Left lung (tissue), 10 donors: ENCODE measurements around the gene PLBD2. TPM values are rescaled to one million over a fixed set of nuclear protein-coding genes. Genes with fewer than 3 reads are reported as not detected.

Experiments used
- ATAC-seq: fragments of 200-7000 bp; cut with Tn5 transposase; one replicate; pipeline ENCODE4 v1.9.1; 2020; ENCODE audit warnings: moderate library complexity
- DNase-seq, 4 donors: peaks; one replicate each; pipeline ENCODE4 v3.0.0-alpha.2; 2013 to 2020
- H3K27ac ChIP-seq, 2 donors: fragments of 200-600 bp; sonication (generic) in 1 of 2; one replicate each; pipeline versions ENCODE4 v1.5.0 to v1.8.0; 2020 to 2021
- H3K27me3 ChIP-seq, 2 donors: fragments of 200-600 bp; sonication (generic) in 1 of 2; one replicate each; pipeline versions ENCODE4 v1.5.0 to v1.8.0; 2020 to 2021
- H3K36me3 ChIP-seq, 2 donors: fragments of 200-600 bp; sonication (generic) in 1 of 2; one replicate each; pipeline versions ENCODE4 v1.5.0 to v1.8.0; 2020 to 2021
- H3K4me1 ChIP-seq, 2 donors: fragments of 200-600 bp; one replicate each; pipeline ENCODE4 v1.8.0; 2021
- H3K4me3 ChIP-seq, 2 donors: fragments of 200-600 bp; sonication (generic) in 1 of 2; one replicate each; pipeline versions ENCODE4 v1.5.0 to v1.8.0; 2020 to 2021; ENCODE audit warnings: mild to moderate bottlenecking in 1 of 2
- H3K9me3 ChIP-seq, 2 donors: fragments of 200-600 bp; sonication (generic) in 1 of 2; one replicate each; pipeline versions ENCODE4 v1.5.0 to v1.8.0; 2020 to 2021
- intact Hi-C, 2 donors: fragments of 100-400 bp; cut with DNase I; formaldehyde crosslinking; loops; one replicate each; pipeline versions ENCODE4 v1.11.2 to v1.14.2; 2022
- polyA plus RNA-seq, 6 donors: library from polyadenylated mRNA; unstranded; fragments of 120-200 nt; gene quantifications; one replicate each; pipeline ENCODE4 v1.2.1, GENCODE V29; 2013; ENCODE audit not compliant: insufficient read length in 6 of 6
- total RNA-seq, 2 donors: library from RNA; stranded (reverse); fragmentation: NEBNext Ultra II Directional; extraction: Animal tissue kit (Norgen Biotek cat#: 25700); gene quantifications; one replicate each; pipeline ENCODE4 v1.2.1, GENCODE V29; 2021
- TF ChIP-seq, protein P1 (sequence below), 2 donors: fragments of 200-600 bp; sonication (generic) in 1 of 2; IDR thresholded peaks; one replicate each; pipeline versions ENCODE4 v1.5.0 to v1.8.0; 2021; ENCODE audit warnings: antibody characterized with exemption in 2 of 2
- donor health status: DM: no; HTN: yes; CAD: no.
- donor health status: DM: no; HTN: no; CAD: no.

Gene PLBD2
- total and polyA plus RNA-seq, 8 donors, result 17.7 to 75.0 (median 20.7) TPM

DNA sequence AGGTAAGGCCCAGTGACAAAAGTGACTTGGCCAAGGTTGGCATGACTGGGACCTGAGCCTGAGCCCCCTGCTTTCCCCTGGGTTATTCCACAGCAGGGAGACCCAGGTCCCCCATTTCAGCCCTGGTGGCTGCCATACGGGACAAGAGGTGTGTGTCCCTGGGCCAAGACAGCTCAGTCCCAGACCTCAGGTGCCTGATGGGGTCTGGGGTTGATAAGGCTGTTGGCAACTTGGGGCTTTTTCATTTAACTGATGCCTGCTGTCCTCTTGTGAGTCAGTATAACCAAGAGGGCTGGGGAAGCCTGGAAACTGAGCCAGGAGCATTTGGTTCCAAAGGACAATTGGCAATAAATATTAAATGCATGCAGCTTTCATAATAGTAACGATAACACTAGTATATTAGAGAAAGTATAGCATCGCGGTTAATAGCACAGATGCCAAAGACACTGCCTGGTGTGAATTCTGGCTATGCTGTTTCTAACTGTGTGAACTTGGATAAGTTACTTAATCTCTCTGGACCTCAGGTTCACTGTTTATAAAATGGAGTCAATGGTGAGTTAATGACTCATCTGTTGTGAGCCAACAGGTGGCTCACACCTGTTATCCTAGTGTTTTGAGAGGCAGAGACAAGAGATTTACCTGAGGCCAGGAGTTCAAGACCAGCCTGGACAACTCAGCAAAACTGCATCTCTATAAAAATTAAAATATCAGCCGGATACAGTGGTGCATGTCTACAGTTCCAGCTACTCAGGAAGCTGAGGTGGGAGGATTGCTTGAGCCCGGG lies 64.7 kb downstream of the PLBD2 start:
- H3K27me3 ChIP-seq, result peaks cover 0 to 3% of the 10 kb centered on the region in 2 donors
- no peaks in the 10 kb centered on the region for H3K36me3 ChIP-seq
- H3K4me1 ChIP-seq, result peaks cover 8 to 44% of the 10 kb centered on the region in 2 donors
- intact Hi-C loops, result loop anchor here in 1 of 2 donors (10.0 kb wide), 2 partner anchors 108 to 228 kb away; no protein-coding TSS in a partner anchor
- H3K4me3 ChIP-seq, result peak overlapping the region; percentile 41 to 59
- DNase-seq (no peak), ATAC-seq (no peak)
- H3K27ac ChIP-seq, result peak overlapping the region; percentile 71 to 78
- no peaks in the 10 kb centered on the region for H3K9me3 ChIP-seq
- TF ChIP-seq, protein P1, sequence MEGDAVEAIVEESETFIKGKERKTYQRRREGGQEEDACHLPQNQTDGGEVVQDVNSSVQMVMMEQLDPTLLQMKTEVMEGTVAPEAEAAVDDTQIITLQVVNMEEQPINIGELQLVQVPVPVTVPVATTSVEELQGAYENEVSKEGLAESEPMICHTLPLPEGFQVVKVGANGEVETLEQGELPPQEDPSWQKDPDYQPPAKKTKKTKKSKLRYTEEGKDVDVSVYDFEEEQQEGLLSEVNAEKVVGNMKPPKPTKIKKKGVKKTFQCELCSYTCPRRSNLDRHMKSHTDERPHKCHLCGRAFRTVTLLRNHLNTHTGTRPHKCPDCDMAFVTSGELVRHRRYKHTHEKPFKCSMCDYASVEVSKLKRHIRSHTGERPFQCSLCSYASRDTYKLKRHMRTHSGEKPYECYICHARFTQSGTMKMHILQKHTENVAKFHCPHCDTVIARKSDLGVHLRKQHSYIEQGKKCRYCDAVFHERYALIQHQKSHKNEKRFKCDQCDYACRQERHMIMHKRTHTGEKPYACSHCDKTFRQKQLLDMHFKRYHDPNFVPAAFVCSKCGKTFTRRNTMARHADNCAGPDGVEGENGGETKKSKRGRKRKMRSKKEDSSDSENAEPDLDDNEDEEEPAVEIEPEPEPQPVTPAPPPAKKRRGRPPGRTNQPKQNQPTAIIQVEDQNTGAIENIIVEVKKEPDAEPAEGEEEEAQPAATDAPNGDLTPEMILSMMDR (IDR thresholded peaks at IDR 0.05), result no peak

GRCh38 chr12:113424456-113424855 lies 66.1 kb downstream of the PLBD2 start:
- no peaks in the 10 kb centered on the region for H3K9me3 ChIP-seq
- peaks cover 8 to 35% of the 10 kb centered on the region in 2 donors for H3K4me1 ChIP-seq
- TF ChIP-seq, protein P1 (IDR thresholded peaks at IDR 0.05), result no peak
- H3K27me3 ChIP-seq, result no peaks in the 10 kb centered on the region
- DNase-seq (no peak), ATAC-seq (no peak)
- intact Hi-C loops, result loop anchor here in 1 of 2 donors (10.0 kb wide), 2 partner anchors 110 to 230 kb away; no protein-coding TSS in a partner anchor
- no peak overlapping the region for H3K4me3 ChIP-seq
- no peak overlapping the region for H3K27ac ChIP-seq
- H3K36me3 ChIP-seq, result no peaks in the 10 kb centered on the region

GRCh38 chr12:113424915-113425823 lies 66.8 kb downstream of the PLBD2 start:
- ATAC-seq, result peak; percentile 56
- peak in 3 of 4 donors; percentile 29 to 87 (median 57) for DNase-seq
- Histone ChIP-seq H3K27ac (no peak overlapping the region), H3K4me3 (no peak overlapping the region), H3K36me3 (no peaks in the 10 kb centered on the region), H3K9me3 (no peaks in the 10 kb centered on the region), H3K27me3 (no peaks in the 10 kb centered on the region), H3K4me1 (peaks cover 8 to 35% of the 10 kb centered on the region in 2 donors)
- intact Hi-C loops, result loop anchor here in 1 of 2 donors (10.0 kb wide), 2 partner anchors 110 to 230 kb away; no protein-coding TSS in a partner anchor
- TF ChIP-seq, protein P1 (IDR thresholded peaks at IDR 0.05), result peak; percentile 88 to 97

DNA sequence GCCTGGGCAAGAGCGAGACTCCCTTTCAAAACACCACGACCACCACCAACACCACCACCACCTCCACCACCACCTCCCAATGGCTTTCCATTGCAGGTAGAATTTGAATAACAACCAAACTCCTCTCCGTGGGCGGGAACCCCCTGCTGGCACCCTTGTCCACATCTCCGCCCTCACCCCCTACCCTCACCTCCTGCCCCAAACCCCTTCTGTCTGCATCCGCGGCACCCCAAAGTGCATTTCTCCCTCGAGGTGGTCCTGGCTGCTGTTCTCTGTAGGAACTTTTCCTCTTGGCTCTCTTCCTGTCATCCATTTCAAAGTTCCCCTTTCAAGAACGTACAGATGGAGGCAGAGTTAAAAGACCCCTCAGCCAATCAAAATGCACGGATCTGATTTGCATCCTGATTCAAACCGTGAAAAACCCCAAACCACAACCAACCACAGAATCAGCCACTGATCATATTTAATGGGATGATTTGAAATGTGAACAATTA lies 67.6 kb downstream of the PLBD2 start:
- no peak for ATAC-seq
- no peak for DNase-seq
- Histone ChIP-seq H3K4me1 (peaks cover 8 to 35% of the 10 kb centered on the region in 2 donors), H3K27me3 (no peaks in the 10 kb centered on the region), H3K36me3 (no peaks in the 10 kb centered on the region), H3K27ac (no peak overlapping the region), H3K9me3 (no peaks in the 10 kb centered on the region), H3K4me3 (no peak overlapping the region)
- TF ChIP-seq, protein P1 (IDR thresholded peaks at IDR 0.05), result no peak
- intact Hi-C loops, result loop anchor here in 1 of 2 donors (10.0 kb wide), 2 partner anchors 111 to 231 kb away; no protein-coding TSS in a partner anchor
